PC-3 (cell line): ENCODE data around the gene PTPRN. TPM values are rescaled to one million over a fixed set of nuclear protein-coding genes. Genes with fewer than 3 reads are reported as not detected.

ENCODE experiments used
- ATAC-seq: fragments of 200-7000 bp; cut with Tn5 transposase; 2 replicates; pipeline ENCODE4 v1.9.1; 2020; ENCODE audit warnings: mild to moderate bottlenecking, moderate library complexity
- BruUV-seq: library from RNA; stranded (reverse); fragments of 400-500 nt; replicated peaks from 2 replicates; lab custom pipeline; 2021; lab: Mats Ljungman, UMichigan
- CTCF ChIA-PET: fragments of 300-600 bp; sonication (Branson Sonifier 250); formaldehyde crosslinking; loops from one replicate; lab custom pipeline; 2022; ENCODE audit warnings: antibody characterized with exemption; lab: Charles Lee
- POLR2A ChIA-PET: fragments of 300-600 bp; sonication (Branson Sonifier 250); formaldehyde crosslinking; loops from one replicate; lab custom pipeline; 2022; ENCODE audit warnings: antibody characterized with exemption; ENCODE audit not compliant: unreplicated experiment; lab: Charles Lee
- DNase-seq: peaks from one replicate; pipeline ENCODE4 v3.0.0-alpha.2; 2015
- H2AFZ ChIP-seq: fragments of 300-600 bp; sonication (generic); 2 replicates; pipeline ENCODE4 v1.6.0; 2016; ENCODE audit warnings: antibody characterized with exemption, low read length
- H3F3A ChIP-seq: fragments of 300-600 bp; sonication (generic); one replicate; pipeline ENCODE4 v1.6.0; 2017; ENCODE audit warnings: antibody characterized with exemption, low read length, control low read depth, mild to moderate bottlenecking; ENCODE audit not compliant: unreplicated experiment
- H3K27ac ChIP-seq: fragments of 300-600 bp; sonication (generic); 2 replicates; pipeline ENCODE4 v1.5.1; 2016; ENCODE audit warnings: mild to moderate bottlenecking, low read length
- H3K27me3 ChIP-seq: fragments of 300-600 bp; sonication (generic); 2 replicates; pipeline ENCODE4 v1.6.1; 2016; ENCODE audit warnings: low read length, mixed read lengths
- H3K36me3 ChIP-seq: fragments of 300-600 bp; sonication (generic); 2 replicates; pipeline ENCODE4 v1.6.1; 2016; ENCODE audit warnings: low read depth, mixed run types, low read length, mixed read lengths
- H3K4me1 ChIP-seq: fragments of 300-600 bp; sonication (generic); 2 replicates; pipeline ENCODE4 v1.5.1; 2016; ENCODE audit warnings: low read length; ENCODE audit not compliant: insufficient read depth
- H3K4me2 ChIP-seq: fragments of 300-600 bp; sonication (generic); 2 replicates; pipeline ENCODE4 v1.6.0; 2016; ENCODE audit warnings: low read length
- H3K4me3 ChIP-seq: fragments of 300-600 bp; sonication (generic); 2 replicates; pipeline ENCODE4 v1.5.1; 2016; ENCODE audit warnings: mild to moderate bottlenecking, low read length, mixed read lengths
- H3K79me2 ChIP-seq: fragments of 300-600 bp; sonication (generic); 2 replicates; pipeline ENCODE4 v1.6.1; 2017; ENCODE audit warnings: low read length, mixed read lengths
- H3K9ac ChIP-seq: fragments of 300-600 bp; sonication (generic); 2 replicates; pipeline ENCODE4 v1.6.0; 2016; ENCODE audit warnings: mild to moderate bottlenecking, low read length
- H3K9me2 ChIP-seq: fragments of 300-600 bp; sonication (generic); replicated peaks from 2 replicates; pipeline ENCODE4 v1.6.1; 2016; ENCODE audit warnings: mixed run types, low read length, mixed read lengths
- H3K9me3 ChIP-seq: fragments of 300-600 bp; sonication (generic); 2 replicates; pipeline ENCODE4 v1.6.1; 2016; ENCODE audit warnings: low read length, mixed read lengths
- H4K20me1 ChIP-seq: fragments of 300-600 bp; sonication (generic); 2 replicates; pipeline ENCODE4 v1.6.1; 2016; ENCODE audit warnings: low read length, mixed read lengths
- CTCF ChIP-seq: fragments of 300-600 bp; sonication (generic); conservative IDR thresholded peaks from 2 replicates; pipeline ENCODE4 v1.5.1; 2017; ENCODE audit warnings: antibody characterized with exemption, low read depth, mild to moderate bottlenecking, low read length
- EZH2 ChIP-seq: fragments of 300-600 bp; sonication (generic); IDR thresholded peaks from one replicate; pipeline ENCODE4 v1.6.1; 2017; ENCODE audit warnings: antibody characterized with exemption, mild to moderate bottlenecking, low read length; ENCODE audit not compliant: unreplicated experiment
- EZH2phosphoT487 ChIP-seq: fragments of 300-600 bp; sonication (generic); IDR thresholded peaks from 2 replicates; pipeline ENCODE4 v1.6.1; 2018; ENCODE audit warnings: mild to moderate bottlenecking, antibody characterized with exemption, low read length, borderline replicate concordance
- intact Hi-C: fragments of 100-400 bp; cut with micrococcal nuclease; formaldehyde crosslinking; loops from 2 replicates; pipeline ENCODE4 v1.9.0; 2023
- total RNA-seq: library from RNA; depleted of rRNA; stranded (reverse); fragments of >200 nt; gene quantifications from 2 replicates; pipeline ENCODE4 v1.2.3, GENCODE V29; 2014

The PTPRN gene
- total RNA-seq, 1 experiment from 2014 or later, result 0.07 TPM

- H3K27me3 ChIP-seq, result no peaks in the 10 kb centered on the region
- POLR2A ChIA-PET, result interaction anchor here (0.5 kb wide), 1 partner anchor 23 kb away, joined by 3 read pairs; no protein-coding TSS in a partner anchor
- CTCF ChIA-PET, result no interaction called here
- H2AFZ ChIP-seq, result no peak overlapping the region
- H3K27ac ChIP-seq, result no peak overlapping the region
- no peaks in the 10 kb centered on the region for H3K9me2 ChIP-seq
- H3F3A ChIP-seq, result no peaks in the 10 kb centered on the region
- no peak overlapping the region for H3K9ac ChIP-seq
- peaks cover 14% of the 10 kb centered on the region for H3K4me1 ChIP-seq
- no peak overlapping the region for H3K4me3 ChIP-seq
- ATAC-seq (no peak), DNase-seq (no peak)
- H3K36me3 ChIP-seq, result peaks cover 3% of the 10 kb centered on the region; the same call in 1 of the 2 replicates
- no peaks in the 10 kb centered on the region for H3K9me3 ChIP-seq
- BruUV-seq, result no TSS peak
- H3K79me2 ChIP-seq, result peaks cover 10% of the 10 kb centered on the region
- no peak overlapping the region for H3K4me2 ChIP-seq
- TF ChIP-seq CTCF (no peak), EZH2phosphoT487 (no peak), EZH2 (no peak)
- intact Hi-C loops, result no loop called here
- H4K20me1 ChIP-seq, result no peaks in the 10 kb centered on the region
Measured at GRCh38 chr2:219284501-219285372, 24.5 kb downstream of the PTPRN start.

- peaks cover 17% of the 10 kb centered on the region for H3K4me1 ChIP-seq
- no peak for TF ChIP-seq EZH2
- TF ChIP-seq EZH2phosphoT487, result no peak
- no peak for TF ChIP-seq CTCF
- H3K36me3 ChIP-seq, result peaks cover 3% of the 10 kb centered on the region; the same call in 1 of the 2 replicates
- H3K27ac ChIP-seq, result no peak overlapping the region
- H3K9ac ChIP-seq, result no peak overlapping the region
- no peaks in the 10 kb centered on the region for H3K27me3 ChIP-seq
- no TSS peak for BruUV-seq
- DNase-seq (no peak), ATAC-seq (no peak)
- ChIA-PET POLR2A (no interaction called here), CTCF (no interaction called here)
- H3F3A ChIP-seq, result no peaks in the 10 kb centered on the region
- H3K9me3 ChIP-seq, result no peaks in the 10 kb centered on the region
- intact Hi-C loops, result no loop called here
- no peaks in the 10 kb centered on the region for H3K9me2 ChIP-seq
- no peaks in the 10 kb centered on the region for H4K20me1 ChIP-seq
- H3K79me2 ChIP-seq, result peaks cover 11% of the 10 kb centered on the region
- no peak overlapping the region for H2AFZ ChIP-seq
- H3K4me2 ChIP-seq, result no peak overlapping the region
- H3K4me3 ChIP-seq, result no peak overlapping the region
Measured at GRCh38 chr2:219282943-219283581, 26.1 kb downstream of the PTPRN start.
